H9 (cell line): ENCODE results near the gene MSH6. TPM values are rescaled to one million over a fixed set of nuclear protein-coding genes. Genes with fewer than 3 reads are reported as not detected.

Experiments
- DNase-seq: peaks from one replicate; pipeline ENCODE4 v3.0.0-alpha.2; 2017
- H2AFZ ChIP-seq: one replicate; pipeline ENCODE4 v1.6.1; 2013; ENCODE audit warnings: mild to moderate bottlenecking, low read length, control low read depth, moderate library complexity
- H2AK5ac ChIP-seq: 2 replicates; pipeline ENCODE4 v1.6.1; 2013; ENCODE audit warnings: low read length, control low read depth, mixed read lengths; ENCODE audit not compliant: insufficient read length
- H2BK120ac ChIP-seq: one replicate; pipeline ENCODE4 v1.6.1; 2013; ENCODE audit warnings: low read depth, mild to moderate bottlenecking, low read length, control low read depth, inconsistent platforms; ENCODE audit not compliant: poor library complexity, severe bottlenecking
- H2BK12ac ChIP-seq: 2 replicates; pipeline ENCODE4 v1.6.1; 2013; ENCODE audit warnings: low read length, control low read depth, mixed read lengths, low read depth; ENCODE audit not compliant: insufficient read length
- H2BK15ac ChIP-seq: 2 replicates; pipeline ENCODE4 v1.6.1; 2013; ENCODE audit warnings: low read depth, low read length, control low read depth
- H2BK20ac ChIP-seq: one replicate; pipeline ENCODE4 v1.6.1; 2013; ENCODE audit warnings: low read depth, mild to moderate bottlenecking, low read length, control low read depth, inconsistent platforms; ENCODE audit not compliant: poor library complexity, severe bottlenecking
- H2BK5ac ChIP-seq: 2 replicates; pipeline ENCODE4 v1.6.1; 2013; ENCODE audit warnings: low read length, control low read depth, mixed read lengths; ENCODE audit not compliant: insufficient read length
- H3K14ac ChIP-seq: 2 replicates; pipeline ENCODE4 v1.6.1; 2013; ENCODE audit warnings: low read length, control low read depth; ENCODE audit not compliant: insufficient read depth
- H3K18ac ChIP-seq: 2 replicates; pipeline ENCODE4 v1.6.1; 2013; ENCODE audit warnings: low read depth, mild to moderate bottlenecking, mixed read lengths, low read length, control low read depth; ENCODE audit not compliant: insufficient read length
- H3K23ac ChIP-seq: 2 replicates; pipeline ENCODE4 v1.6.1; 2013; ENCODE audit warnings: low read length, control low read depth, mixed read lengths, low read depth; ENCODE audit not compliant: insufficient read length
- H3K23me2 ChIP-seq: 2 replicates; pipeline ENCODE4 v1.6.1; 2013; ENCODE audit warnings: low read depth, mild to moderate bottlenecking, mixed read lengths, low read length, control low read depth; ENCODE audit not compliant: insufficient read length, poor library complexity, severe bottlenecking
- H3K27ac ChIP-seq: 2 replicates; pipeline ENCODE4 v1.5.1; 2013; ENCODE audit warnings: low read length, control low read depth, mixed read lengths, low read depth; ENCODE audit not compliant: insufficient read length
- H3K27me3 ChIP-seq: 2 replicates; pipeline ENCODE4 v1.6.1; 2013; ENCODE audit warnings: low read length, control low read depth, inconsistent platforms; ENCODE audit not compliant: insufficient read depth
- H3K4ac ChIP-seq: 2 replicates; pipeline ENCODE4 v1.6.1; 2013; ENCODE audit warnings: low read depth, mild to moderate bottlenecking, control low read depth, inconsistent platforms, low read length, moderate library complexity
- H3K4me1 ChIP-seq: 2 replicates; pipeline ENCODE4 v1.6.1; 2013; ENCODE audit warnings: low read length, control low read depth, inconsistent platforms; ENCODE audit not compliant: insufficient read depth
- H3K4me2 ChIP-seq: 2 replicates; pipeline ENCODE4 v1.6.1; 2013; ENCODE audit warnings: low read length, control low read depth, mixed read lengths; ENCODE audit not compliant: insufficient read length, insufficient read depth
- H3K56ac ChIP-seq: 2 replicates; pipeline ENCODE4 v1.6.1; 2013; ENCODE audit warnings: low read depth, mild to moderate bottlenecking, mixed read lengths, low read length, control low read depth; ENCODE audit not compliant: insufficient read length
- H3K79me1 ChIP-seq: 2 replicates; pipeline ENCODE4 v1.6.1; 2013; ENCODE audit warnings: low read depth, mild to moderate bottlenecking, moderate library complexity, low read length, control low read depth, inconsistent platforms; ENCODE audit not compliant: insufficient read depth, poor library complexity, severe bottlenecking
- H3K79me2 ChIP-seq: 2 replicates; pipeline ENCODE4 v1.6.1; 2013; ENCODE audit warnings: low read length, control low read depth, inconsistent platforms; ENCODE audit not compliant: insufficient read depth
- H3K9ac ChIP-seq: 2 replicates; pipeline ENCODE4 v1.6.1; 2013; ENCODE audit warnings: low read length, control low read depth, mixed read lengths; ENCODE audit not compliant: insufficient read length; ENCODE audit errors: extremely low read depth
- H3K9me3 ChIP-seq: one replicate; pipeline ENCODE4 v1.6.1; 2013; ENCODE audit warnings: low read depth, low read length, inconsistent platforms; ENCODE audit not compliant: control insufficient read depth
- H3T11ph ChIP-seq: one replicate; pipeline ENCODE4 v1.6.1; 2013; ENCODE audit warnings: mild to moderate bottlenecking, low read length, control low read depth, inconsistent platforms
- H4K20me1 ChIP-seq: one replicate; pipeline ENCODE4 v1.6.1; 2013; ENCODE audit not compliant: control insufficient read depth, insufficient read length, insufficient read depth
- H4K5ac ChIP-seq: 2 replicates; pipeline ENCODE4 v1.6.1; 2013; ENCODE audit warnings: low read depth, mild to moderate bottlenecking, mixed read lengths, low read length, control low read depth; ENCODE audit not compliant: insufficient read length
- H4K8ac ChIP-seq: replicated peaks from 2 replicates; pipeline ENCODE4 v1.6.1; 2013; ENCODE audit warnings: low read length, control low read depth, mixed read lengths, low read depth; ENCODE audit not compliant: insufficient read length
- H4K91ac ChIP-seq: 2 replicates; pipeline ENCODE4 v1.6.1; 2013; ENCODE audit warnings: low read depth, mild to moderate bottlenecking, moderate library complexity, mixed read lengths, low read length, control low read depth; ENCODE audit not compliant: insufficient read length
- H3K27ac Mint-ChIP-seq, 3 experiments: 2 replicates in 2 of 3; 3 replicates in 1 of 3; pipeline ENCODE4 v1.8.0; 2020 to 2021; ENCODE audit warnings: mixed read lengths in 3 of 3, mild to moderate bottlenecking in 1 of 3, moderate library complexity in 1 of 3
- H3K27me3 Mint-ChIP-seq: 2 replicates; pipeline ENCODE4 v1.8.0; 2021; ENCODE audit warnings: low read depth, mild to moderate bottlenecking, moderate library complexity, mixed read lengths
- H3K36me3 Mint-ChIP-seq, 3 experiments: 2 replicates in 2 of 3; 3 replicates in 1 of 3; pipeline ENCODE4 v1.8.0; 2020 to 2021; ENCODE audit warnings: low read depth in 3 of 3, mixed read lengths in 3 of 3; ENCODE audit not compliant: insufficient read depth in 1 of 3
- H3K4me1 Mint-ChIP-seq, 2 experiments: 2 replicates each; pipeline ENCODE4 v1.8.0; 2020; ENCODE audit warnings: mixed read lengths in 2 of 2
- H3K4me3 Mint-ChIP-seq, 2 experiments: 2 replicates in 1 of 2; 3 replicates in 1 of 2; pipeline ENCODE4 v1.8.0; 2020 to 2021; ENCODE audit warnings: mild to moderate bottlenecking in 2 of 2, mixed read lengths in 2 of 2, moderate library complexity in 1 of 2
- H3K9me3 Mint-ChIP-seq, 2 experiments: 2 replicates in 1 of 2; 3 replicates in 1 of 2; pipeline ENCODE4 v1.8.0; 2020; ENCODE audit warnings: mild to moderate bottlenecking in 2 of 2, mixed read lengths in 2 of 2, moderate library complexity in 1 of 2
- CTCF ChIP-seq: fragments of 200-600 bp; sonication (generic); conservative IDR thresholded peaks from 3 replicates; pipeline ENCODE4 v1.8.0; 2021; ENCODE audit warnings: antibody characterized with exemption, mild to moderate bottlenecking
- WGBS: extraction: QIAGEN DNeasy Blood & Tissue Kit; methylation state at CpG from one replicate; pipeline ENCODE4 v1.1.7; 2013; ENCODE audit warnings: missing lambda C conversion rate, low lambda C conversion rate, mixed read lengths; ENCODE audit not compliant: insufficient read length; ENCODE audit errors: extremely low coverage; 5-methylcytosine and 5-hydroxymethylcytosine counted together
- total RNA-seq: library from RNA; stranded (reverse); gene quantifications from 2 replicates; pipeline ENCODE4 v1.2.1, GENCODE V29; 2021

The MSH6 gene
- total RNA-seq, 1 experiment from 2014 or later = 303 TPM

- no peak overlapping the region for H3K27ac Mint-ChIP-seq
- Histone ChIP-seq H2BK15ac (no peak overlapping the region), H3K27ac (no peak overlapping the region), H4K20me1 (no peaks in the 10 kb centered on the region), H3T11ph (no peak overlapping the region), H3K79me1 (no peaks in the 10 kb centered on the region), H3K56ac (no peak overlapping the region), H3K23ac (no peak overlapping the region), H3K14ac (no peak overlapping the region), H4K5ac (no peak overlapping the region), H3K79me2 (no peaks in the 10 kb centered on the region), H3K23me2 (no peaks in the 10 kb centered on the region), H4K91ac (no peak overlapping the region), H3K9me3 (no peaks in the 10 kb centered on the region), H2BK5ac (no peak overlapping the region), H3K27me3 (no peaks in the 10 kb centered on the region), H2BK12ac (no peak overlapping the region), H4K8ac (no peak overlapping the region), H2BK20ac (no peak overlapping the region), H3K18ac (no peak overlapping the region), H2BK120ac (no peak overlapping the region), H2AFZ (no peak overlapping the region), H3K9ac (no peak overlapping the region), H2AK5ac (no peak overlapping the region), H3K4me1 (peaks cover 8% of the 10 kb centered on the region), H3K4me2 (no peak overlapping the region), H3K4ac (no peak overlapping the region)
- DNase-seq = no peak
- no peaks in the 10 kb centered on the region; a peak in 1 of 5 replicates for H3K9me3 Mint-ChIP-seq
- no peaks in the 10 kb centered on the region for H3K27me3 Mint-ChIP-seq
- H3K4me3 Mint-ChIP-seq = no peak overlapping the region
- no CpG with 5 or more reads among the region's 5 CpGs for WGBS
- H3K4me1 Mint-ChIP-seq = peaks cover 21 to 33% of the 10 kb centered on the region in 2 experiments
- no peak for TF ChIP-seq CTCF
- no peaks in the 10 kb centered on the region; a peak in 1 of 7 replicates for H3K36me3 Mint-ChIP-seq
Observed at GRCh38 chr2:47738331-47738730, 44.6 kb upstream of the MSH6 start.
